Stimulated activated CD8-positive, alpha-beta memory T cell treated with anti-CD3 and anti-CD28 coated beads, Interleukin-2, amount 100 ng/mL, for 48 hours (primary cell): ENCODE data around the gene FAM9C.
A peak's percentile ranks its signal among the peaks of the same experiment; 100 is the strongest.
"Not testable (repeated sequence)": the region's sequence is repeated elsewhere in the genome, so short reads cannot be mapped to it uniquely, and the experiment has no call there.

Experiments used
- DNase-seq, 2 donors: peaks; one replicate each; pipeline ENCODE4 v3.0.0-alpha.2; 2020; ENCODE audit warnings: low read depth in 2 of 2

FAM9C gene

DNA sequence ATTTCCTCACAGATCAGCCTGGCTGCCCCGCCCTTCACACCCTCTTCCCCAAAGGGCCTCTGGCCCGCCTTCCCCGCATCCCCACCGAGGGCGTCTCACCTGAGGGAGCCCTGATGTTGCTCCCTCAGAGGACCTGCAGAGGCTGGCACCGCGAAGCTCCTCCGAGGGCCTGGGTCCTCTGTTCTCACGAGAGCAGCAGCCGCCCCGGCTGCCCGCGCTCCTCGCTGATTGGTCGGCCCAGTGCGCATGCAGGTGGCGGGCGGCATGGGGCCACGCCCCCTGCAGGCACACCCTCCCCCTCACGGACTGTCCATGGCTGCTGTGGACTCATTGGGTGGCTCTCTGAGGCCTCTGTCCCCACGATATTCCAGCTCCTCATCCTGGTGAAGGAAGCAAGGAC is at the start of gene FAM9C:
Gene FAM9C, minus strand, starts transcription at position 180 of the 400 bp plus-strand sequence. CDS start 831 bp downstream, outside the sequence.
- no peak for DNase-seq

DNA sequence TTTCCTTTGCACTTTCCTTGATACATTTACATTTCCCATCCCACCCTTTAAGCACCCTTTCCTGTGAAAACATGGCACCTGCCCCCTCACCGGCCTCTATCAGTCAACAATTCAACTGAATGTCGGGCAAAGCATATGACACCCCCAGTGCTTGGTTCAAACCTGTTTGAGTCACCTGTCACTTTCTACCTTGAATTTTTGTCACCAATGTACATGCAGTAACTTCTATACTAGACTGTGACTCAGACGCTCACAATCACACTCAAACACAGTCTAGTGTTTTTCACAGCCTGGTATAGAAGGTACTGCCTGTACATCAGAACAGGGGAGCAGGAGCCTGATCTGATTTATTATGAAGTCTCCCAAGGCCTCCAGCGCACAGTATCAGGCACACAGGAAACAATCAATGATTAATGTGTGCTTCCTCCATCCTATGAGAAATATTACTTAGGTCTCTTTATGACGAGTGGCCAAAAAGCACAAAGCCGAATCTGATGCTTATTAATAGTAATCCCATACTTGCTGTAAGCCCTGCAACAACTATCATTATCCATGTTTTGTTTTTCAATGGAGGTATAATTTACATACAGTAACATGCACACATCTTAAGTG is 49.2 kb upstream of the FAM9C start:
- no peak for DNase-seq

DNA sequence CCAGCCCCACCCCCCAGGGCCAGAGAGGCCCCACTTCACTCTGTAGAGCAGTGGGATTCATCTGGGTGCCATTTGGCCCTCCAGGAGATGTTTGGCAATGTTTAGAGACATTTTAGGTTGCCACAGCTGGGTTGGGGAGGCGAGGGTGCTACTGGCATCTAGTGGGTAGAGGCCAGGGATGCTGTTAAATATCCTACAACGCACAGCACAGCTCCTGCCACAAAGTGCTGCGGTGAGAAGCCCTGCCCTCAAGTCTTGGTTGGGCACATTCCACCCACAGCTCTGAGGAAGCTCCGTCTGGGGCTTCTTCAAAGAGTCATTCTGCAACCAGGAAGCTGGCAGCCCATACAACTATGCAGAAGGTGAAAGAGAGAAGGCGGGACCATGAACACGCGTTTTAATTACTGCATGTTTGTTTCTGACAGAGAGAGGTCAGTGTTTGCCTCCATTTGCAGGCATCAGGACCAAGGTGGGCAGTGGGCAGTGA is 48.1 kb upstream of the FAM9C start:
- DNase-seq = peak; percentile 41 to 54

DNA sequence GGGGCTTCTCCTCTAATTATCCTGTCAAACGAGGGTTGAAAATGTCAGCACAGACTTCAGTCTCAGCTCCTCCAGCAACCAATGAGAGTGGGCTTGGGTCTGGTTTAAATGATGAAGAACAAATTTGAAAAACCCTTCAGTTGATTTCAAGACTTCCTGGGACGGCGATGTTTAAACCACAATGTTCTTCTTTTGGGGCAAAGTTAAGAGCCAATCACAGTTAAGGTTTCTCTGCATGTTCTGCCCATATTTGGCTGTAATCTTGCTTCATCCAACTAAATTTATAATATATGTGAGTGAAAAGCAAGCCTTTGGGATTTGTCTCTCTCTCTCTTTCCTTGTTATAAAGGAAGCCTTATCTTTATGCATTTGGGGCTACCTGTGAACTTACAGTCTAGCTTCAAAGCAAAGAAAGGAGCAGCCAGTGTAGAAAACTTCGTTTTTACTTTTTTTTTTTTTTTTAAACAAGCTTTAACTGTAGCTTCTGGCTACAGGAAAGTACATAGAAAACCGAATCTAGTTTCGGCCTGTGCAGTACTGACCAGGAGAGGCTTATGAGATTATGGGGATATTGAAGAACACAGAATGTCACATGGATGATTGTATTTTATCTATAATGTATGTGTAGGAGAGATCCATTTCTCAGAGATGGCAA is 46.8 kb upstream of the FAM9C start:
- DNase-seq = no peak

DNA sequence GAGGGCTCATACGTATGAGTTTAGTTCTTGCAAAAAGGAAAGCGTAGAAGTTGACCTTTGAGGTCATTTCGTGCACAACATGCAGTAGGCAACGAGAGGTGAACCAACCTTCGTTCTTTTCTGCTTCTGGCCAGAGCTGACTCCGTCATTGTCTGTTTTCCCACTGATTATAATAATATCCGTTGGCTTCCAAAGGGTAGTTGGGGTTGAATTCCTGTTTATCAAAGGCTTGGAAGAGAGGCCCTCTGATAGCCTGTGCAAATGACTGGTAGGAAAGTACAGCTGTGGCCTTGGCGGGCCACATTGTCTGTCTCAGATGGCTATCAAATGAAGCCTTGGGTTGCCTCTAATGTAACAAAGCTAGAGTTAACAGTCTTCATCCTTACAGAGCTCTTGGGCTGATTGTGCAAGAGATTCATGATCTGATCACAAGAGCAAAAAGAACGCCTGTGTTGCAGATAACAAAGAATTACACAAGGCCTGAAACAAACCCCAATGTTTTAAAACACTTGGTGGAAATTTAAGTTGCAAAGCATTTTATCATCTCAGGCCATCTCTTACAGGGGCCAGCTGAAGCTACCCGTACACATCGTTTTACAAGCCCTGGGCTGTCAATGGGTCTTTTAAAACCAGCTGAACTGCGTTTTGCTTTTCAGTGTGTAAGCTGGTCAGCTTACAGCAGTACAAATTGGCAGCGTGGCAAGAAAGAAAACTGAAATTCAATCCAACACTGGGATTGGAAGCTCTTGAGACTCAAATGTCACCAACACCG is 46.1 kb upstream of the FAM9C start:
- DNase-seq = no peak

DNA sequence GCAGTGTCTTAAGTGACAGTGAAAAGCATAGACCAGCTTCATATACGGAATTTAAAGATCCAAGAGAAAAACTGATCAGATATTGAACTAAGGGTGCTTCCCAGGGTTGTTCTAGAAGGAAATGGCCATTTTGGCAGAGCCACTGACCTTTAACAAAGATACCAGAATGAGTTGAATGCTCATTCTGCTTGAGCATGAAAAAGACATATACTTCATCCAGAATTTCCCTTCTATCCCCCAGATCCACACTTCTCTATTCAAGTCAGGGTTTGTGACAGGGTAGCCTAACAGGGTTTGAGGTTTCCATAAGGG is 45.6 kb upstream of the FAM9C start:
- DNase-seq = no peak

DNA sequence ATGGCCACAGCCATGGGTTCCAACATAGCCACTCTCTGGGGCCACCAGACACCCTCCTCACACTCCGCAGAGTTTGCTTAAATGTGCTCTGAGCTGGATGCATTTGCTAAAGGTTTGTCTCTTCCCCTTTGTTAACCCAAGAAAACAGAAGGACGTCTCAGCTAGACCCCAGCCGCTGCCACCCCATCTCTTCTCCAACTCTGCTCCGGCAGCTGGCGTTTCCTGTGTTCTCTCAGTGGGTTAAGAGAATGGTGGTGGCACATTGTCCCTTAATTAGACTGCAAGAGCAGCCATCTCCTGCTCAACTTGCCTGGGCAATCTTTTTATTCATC is 43.7 kb upstream of the FAM9C start:
- no peak for DNase-seq

DNA sequence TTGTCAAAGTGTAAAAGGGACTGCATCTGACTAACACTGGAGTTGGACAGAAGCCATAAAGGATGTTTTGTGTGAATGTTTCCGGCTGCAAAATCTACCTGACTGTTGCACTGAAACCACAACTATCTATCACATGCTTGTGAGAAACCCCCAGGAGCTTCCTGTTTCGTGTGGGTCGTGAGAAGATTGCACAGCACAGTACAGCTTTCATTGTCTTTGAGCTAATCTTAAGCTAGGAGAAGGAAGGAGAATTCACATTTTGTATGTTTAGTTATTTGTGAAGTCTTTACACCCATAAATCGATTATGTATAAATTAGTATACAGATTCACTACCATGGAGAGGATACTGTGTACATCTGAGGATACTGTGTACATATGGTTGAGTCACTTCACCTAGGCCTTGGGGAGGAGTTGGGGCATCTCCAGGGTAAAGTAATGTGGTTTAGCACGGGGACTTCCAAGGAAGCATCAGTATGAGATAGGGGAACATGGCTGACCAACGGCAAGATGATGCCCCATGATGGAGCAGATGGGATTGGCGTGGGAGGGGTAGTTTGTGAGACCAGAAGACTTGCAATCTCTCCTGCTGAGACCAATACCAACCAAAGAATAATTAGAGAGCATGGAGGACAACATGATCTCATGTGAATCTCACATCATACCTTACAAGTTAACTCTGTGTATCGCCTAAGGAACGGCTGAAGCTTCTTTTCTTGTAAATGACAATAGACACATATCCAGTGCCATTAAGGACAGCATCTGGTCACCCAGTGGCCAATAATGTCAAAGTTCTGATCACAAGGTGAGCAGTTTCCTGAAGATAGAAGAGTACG is 43.1 kb upstream of the FAM9C start:
- DNase-seq = no peak

DNA sequence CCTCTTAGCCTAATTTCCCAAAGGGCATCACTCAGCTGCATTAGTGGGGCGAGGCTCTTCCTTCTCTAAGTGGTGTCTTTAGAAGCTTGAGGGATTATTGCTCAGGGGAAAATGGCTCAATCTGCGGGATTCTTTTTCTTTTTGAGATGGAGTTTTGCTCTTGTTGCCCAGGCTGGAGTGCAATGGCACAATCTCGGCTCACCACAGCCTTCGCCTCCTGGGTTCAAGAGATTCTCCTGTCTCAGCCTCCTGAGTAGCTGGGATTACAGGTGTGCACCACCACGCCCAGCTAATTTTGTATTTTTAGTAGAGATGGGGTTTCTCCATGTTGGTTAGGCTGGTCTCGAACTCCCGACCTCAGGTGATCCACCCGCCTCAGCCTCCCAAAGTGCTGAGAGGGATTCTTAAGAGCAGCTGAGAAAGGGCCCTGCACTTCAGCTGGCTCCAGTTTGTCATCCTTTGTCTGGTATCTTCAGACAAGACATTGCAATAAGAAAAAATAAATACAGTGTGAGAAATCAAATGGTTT is 42.4 kb upstream of the FAM9C start:
- DNase-seq = not testable (repeated sequence)

DNA sequence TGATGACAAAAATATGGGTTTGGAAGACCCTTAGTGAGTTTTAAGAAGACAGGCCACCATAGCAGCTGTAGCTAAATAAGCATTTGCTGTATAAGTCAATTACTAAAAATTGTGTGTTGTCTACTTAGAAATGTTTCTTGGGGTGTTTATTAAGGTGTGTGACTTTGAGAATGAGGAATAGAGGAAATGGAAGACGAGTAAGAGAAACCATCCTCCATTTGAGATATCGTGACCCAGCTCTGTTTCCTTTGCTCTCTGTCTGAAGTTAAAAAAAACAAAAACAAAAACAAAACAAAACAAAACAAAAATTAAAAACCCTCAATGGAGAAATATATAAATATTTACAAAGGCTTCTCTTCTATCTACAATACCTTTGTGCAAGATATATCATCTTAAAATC is 41.7 kb upstream of the FAM9C start:
- no peak for DNase-seq

DNA sequence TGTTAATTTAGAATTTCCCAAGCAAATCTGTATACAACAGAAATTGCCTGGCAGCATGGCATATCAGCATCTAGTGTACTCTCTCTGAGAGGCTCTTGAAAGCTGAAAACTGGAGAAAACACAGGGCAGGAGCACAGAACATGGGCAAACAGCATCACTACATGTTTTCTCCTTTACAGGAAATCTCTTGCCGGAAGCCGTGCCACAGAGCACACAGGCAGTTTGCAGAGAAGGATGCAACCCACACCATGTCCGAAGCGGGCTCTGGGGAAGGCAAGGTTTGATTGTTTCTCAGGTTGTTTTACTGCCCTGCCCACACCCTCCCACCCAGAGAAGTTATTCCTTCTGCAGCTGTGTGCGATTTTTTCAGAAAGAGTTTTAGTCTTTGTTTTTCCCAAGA is 41.1 kb upstream of the FAM9C start:
- DNase-seq = no peak

DNA sequence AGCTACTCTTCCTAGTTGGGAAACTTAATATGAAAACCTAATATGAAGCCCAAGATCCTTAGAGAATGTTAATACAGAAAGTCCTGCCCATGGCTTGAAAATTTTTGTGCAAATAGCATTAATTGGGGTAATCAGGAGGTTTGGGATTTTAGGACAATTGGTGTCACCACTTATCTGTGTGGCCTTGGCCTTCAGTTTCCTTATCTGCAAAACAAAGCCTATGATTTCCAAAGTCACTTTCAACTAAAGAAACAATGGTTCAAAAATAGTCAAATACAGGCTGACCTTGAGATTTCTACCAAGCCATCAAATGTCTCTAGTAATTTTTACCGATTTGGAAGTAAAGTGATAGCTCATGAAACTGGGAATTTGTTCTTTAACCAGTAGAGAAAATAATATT is 40.2 kb upstream of the FAM9C start:
- DNase-seq = no peak

DNA sequence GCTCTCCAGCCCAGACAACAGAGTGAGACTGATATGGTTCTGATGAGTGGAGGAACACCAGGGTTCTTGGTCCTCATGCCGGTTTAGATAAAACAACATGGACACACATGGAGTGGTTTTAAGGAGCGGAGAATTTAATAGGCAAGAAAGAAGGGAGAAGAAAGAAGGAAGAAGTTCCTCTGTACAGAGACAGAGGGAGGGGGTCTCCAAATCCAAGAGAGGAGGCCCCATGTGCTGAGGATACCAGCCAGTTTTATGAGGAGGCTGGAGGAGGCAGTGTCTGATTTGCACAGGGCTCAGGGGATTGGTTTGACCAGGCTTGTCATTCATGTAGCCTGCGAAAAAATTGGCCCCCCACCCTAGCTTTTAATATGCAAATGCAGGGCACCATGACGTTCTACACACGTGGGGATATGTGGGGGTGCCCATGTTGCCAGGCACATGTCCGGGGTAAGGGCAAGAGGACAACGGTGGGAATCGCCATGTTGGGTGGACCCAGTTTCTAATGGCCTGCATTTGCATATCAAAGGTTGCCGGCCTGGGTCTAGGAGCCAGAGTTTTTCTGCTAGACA is 39.4 kb upstream of the FAM9C start:
- DNase-seq = not testable (repeated sequence)

DNA sequence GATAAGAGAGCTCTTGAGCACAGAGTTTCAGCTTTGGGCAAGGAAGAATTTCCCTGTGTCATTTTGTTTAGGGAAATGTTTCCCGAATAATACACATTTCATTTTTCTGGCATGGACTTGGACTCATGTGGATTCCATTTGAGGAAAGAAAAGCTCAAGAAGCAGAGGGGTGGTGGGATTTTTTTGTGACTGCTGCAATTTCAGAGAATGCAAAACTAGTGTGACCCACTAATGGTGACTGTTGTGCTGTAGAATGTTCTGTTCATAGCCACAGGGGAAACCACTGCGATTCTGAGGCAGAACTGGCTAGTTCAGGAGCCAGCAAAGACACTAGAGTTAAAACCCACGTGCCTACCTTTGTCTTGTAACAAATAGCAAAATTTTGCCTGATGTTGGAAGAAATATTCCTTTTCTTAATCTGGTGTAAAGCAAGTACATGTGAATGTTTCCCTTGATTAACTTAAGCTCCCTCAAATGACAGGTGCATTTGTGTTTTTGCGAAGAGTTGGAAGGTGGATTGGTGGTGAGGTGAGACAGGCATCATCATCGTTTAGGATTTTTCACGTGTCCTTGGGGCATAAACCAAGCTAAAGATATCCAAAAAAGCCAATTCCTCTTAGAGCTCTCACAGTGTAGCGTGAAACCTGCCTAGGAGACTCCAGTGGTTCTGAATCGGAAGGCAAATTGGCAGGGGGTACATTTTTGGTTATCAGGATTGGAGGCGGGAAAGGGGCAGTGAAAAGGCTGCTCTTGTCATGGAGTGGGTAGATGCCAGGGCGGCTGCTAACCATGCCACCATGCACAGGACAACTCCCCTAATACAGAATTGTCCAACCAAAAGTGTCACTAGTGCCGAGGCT is 38.0 kb upstream of the FAM9C start:
- no peak for DNase-seq

DNA sequence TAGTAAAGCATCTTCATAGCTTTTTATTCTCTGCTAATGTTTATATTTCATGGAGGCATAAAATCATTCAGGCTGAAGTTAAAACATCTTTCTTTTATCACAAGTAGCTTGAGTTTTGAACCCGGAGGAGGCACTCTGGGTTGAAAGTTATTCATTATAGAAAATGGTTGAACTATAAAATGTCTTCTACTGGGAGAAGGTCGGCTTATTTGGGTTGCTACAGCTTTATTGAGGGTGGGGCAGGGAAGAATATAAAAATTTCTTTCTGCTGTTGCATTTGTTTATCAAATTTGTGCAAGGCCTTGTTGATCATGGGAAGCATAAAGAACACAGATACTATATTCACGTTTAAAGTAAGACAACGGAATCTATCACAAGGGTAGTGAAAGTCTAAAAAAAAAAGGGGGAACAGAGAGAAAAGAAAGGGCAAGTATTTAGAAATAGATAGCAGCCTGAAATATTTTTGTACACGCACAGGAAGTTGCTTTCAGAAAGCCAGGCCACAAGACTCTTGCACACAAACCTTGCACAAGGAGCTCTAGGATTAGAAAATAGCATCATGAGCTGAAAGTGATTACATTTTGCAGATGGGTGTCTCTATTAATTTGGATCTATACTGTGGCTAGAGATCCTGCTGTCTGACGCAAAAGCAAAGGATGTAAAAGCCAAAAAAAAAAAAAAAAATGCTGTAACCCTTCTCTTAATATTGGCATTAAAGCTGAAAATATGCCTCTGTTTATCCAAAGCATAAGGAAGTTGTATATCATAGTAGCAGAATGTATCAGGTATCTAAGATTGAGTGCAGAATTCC is 37.2 kb upstream of the FAM9C start:
- DNase-seq = no peak

DNA sequence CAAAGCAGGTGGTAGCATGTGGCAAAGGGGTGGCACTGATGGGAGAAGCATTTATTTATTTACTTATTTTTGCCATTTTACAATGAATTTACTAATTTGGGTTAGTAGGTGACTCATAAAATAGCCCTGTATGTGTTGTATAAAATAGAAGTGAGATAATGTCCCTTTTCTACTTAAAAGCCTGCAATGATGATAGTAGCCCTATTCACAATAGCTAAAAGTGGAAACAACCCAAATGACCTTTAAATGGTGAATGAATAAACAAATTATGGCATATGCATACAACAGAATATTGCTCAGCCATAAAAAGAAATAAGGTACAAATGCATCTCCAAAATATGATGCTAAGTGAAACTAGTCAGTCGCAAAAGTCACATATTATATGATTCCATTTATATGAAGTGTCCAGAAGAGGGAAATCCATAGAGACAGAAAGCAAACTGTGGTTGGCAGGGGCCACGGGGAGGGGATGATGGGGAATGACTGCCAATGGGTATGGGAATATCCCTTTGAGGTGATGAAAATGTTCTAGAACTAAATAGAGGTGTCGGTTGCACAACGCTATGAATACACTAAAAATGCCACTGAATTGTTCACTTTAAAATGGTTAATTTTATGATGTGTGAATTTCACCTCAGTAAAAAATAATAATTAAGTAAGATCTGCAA is 35.8 kb upstream of the FAM9C start:
- DNase-seq = no peak

DNA sequence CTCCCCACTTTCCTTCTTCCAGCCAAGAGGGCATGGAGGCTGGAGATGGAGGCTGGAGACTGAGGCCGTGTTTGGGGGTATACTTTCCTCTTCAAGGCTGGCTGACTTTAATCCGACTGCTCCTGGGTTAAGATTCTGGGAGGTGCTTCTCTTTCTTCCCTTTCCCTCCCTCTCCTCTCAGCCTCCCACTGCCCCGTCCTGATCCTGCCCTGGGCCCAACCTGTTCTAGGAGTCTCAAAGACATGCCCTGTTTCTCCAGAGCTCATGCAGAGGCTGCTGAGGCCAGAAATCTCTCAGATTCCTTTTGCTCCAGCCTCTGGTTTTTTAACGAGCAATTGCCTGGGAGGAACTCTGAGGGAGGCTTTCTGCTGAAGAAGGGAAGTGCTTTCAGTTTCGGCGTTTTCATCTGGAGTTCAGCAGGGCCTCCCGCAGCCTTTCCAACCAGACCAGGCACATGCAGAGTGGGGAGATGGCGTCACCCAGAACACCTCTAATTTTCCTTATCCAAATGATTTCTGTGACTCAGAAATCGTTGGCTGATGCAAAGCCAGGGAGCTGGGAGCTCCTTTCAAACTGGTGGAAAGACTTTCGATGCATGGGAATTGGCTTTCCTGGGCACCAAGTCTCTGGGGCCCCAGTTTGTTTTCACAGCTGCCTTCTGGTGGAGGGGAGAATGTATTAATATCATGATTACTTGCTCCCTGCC is 34.5 kb upstream of the FAM9C start:
- DNase-seq = no peak

DNA sequence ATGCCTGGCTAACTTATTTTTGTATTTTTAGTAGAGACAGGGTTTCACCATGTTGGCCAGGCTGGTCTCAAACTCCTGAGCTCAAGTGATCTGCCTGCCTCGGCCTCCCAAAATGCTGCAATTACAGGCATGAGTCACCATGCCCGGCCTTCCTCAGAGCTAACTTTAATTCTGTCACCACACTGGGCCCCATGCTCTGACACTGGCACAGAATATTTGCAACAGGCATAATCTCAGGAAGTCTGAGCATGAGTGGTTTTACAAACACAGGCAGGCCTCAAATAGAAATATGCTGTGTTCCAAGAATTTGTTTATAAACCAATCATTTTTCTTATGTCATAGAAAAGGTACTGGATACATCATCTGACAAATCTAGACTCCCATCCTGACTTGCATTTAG is 32.7 kb upstream of the FAM9C start:
- no peak for DNase-seq
